ENCODE data around the gene C17orf75.

Gene C17orf75

GRCh38 chr17:32307658-32308057 lies 34.3 kb downstream of the C17orf75 start:
- peaks cover 35% of the 10 kb centered on the region for H3K4me1 Mint-ChIP-seq (ENCODE audit: low read depth)
- peaks cover 23% of the 10 kb centered on the region for H3K27me3 Mint-ChIP-seq
- no peak overlapping the region for H3K4me3 Mint-ChIP-seq
- H3K9me3 Mint-ChIP-seq = no peaks in the 10 kb centered on the region
- H3K36me3 Mint-ChIP-seq (ENCODE audit: low read depth) = peaks cover 84% of the 10 kb centered on the region
- H3K27ac Mint-ChIP-seq = no peak overlapping the region
- intact Hi-C loops (cut with micrococcal nuclease) = no loop called here

GRCh38 chr17:32305049-32305448 lies 36.9 kb downstream of the C17orf75 start:
- intact Hi-C loops (cut with micrococcal nuclease) = no loop called here
- Mint-ChIP-seq H3K4me1 (ENCODE audit: low read depth) (peaks cover 27% of the 10 kb centered on the region), H3K9me3 (no peaks in the 10 kb centered on the region), H3K27me3 (peaks cover 16% of the 10 kb centered on the region), H3K36me3 (ENCODE audit: low read depth) (peaks cover 81% of the 10 kb centered on the region), H3K27ac (no peak overlapping the region), H3K4me3 (no peak overlapping the region)

- Mint-ChIP-seq H3K36me3 (ENCODE audit: low read depth) (peaks cover 81% of the 10 kb centered on the region), H3K9me3 (no peaks in the 10 kb centered on the region), H3K27ac (peak overlapping the region; percentile 12), H3K27me3 (peaks cover 16% of the 10 kb centered on the region), H3K4me1 (ENCODE audit: low read depth) (peaks cover 33% of the 10 kb centered on the region), H3K4me3 (no peak overlapping the region)
- intact Hi-C loops (cut with micrococcal nuclease) = no loop called here
Measured at GRCh38 chr17:32303781-32304288, 38.1 kb downstream of the C17orf75 start.

GRCh38 chr17:32302860-32303649 lies 38.9 kb downstream of the C17orf75 start:
- Mint-ChIP-seq H3K27ac (no peak overlapping the region), H3K9me3 (no peaks in the 10 kb centered on the region), H3K4me1 (ENCODE audit: low read depth) (peaks cover 34% of the 10 kb centered on the region), H3K36me3 (ENCODE audit: low read depth) (peaks cover 81% of the 10 kb centered on the region), H3K4me3 (no peak overlapping the region), H3K27me3 (peaks cover 14% of the 10 kb centered on the region)
- intact Hi-C loops (cut with micrococcal nuclease) = no loop called here

- H3K27me3 Mint-ChIP-seq = peaks cover 10% of the 10 kb centered on the region
- H3K4me3 Mint-ChIP-seq = no peak overlapping the region
- intact Hi-C loops (cut with micrococcal nuclease) = no loop called here
- peaks cover 77% of the 10 kb centered on the region for H3K36me3 Mint-ChIP-seq (ENCODE audit: low read depth)
- H3K9me3 Mint-ChIP-seq = no peaks in the 10 kb centered on the region
- no peak overlapping the region for H3K27ac Mint-ChIP-seq
- H3K4me1 Mint-ChIP-seq (ENCODE audit: low read depth) = peaks cover 28% of the 10 kb centered on the region
Measured at GRCh38 chr17:32302037-32302436, 39.9 kb downstream of the C17orf75 start.

- Mint-ChIP-seq H3K4me3 (no peak overlapping the region), H3K27ac (no peak overlapping the region), H3K4me1 (ENCODE audit: low read depth) (peaks cover 19% of the 10 kb centered on the region), H3K9me3 (no peaks in the 10 kb centered on the region), H3K36me3 (ENCODE audit: low read depth) (peaks cover 54% of the 10 kb centered on the region), H3K27me3 (peaks cover 7% of the 10 kb centered on the region)
- intact Hi-C loops (cut with micrococcal nuclease) = no loop called here
Measured at GRCh38 chr17:32299580-32300164, 42.3 kb downstream of the C17orf75 start.

GRCh38 chr17:32298721-32299579 lies 43.0 kb downstream of the C17orf75 start:
- no peaks in the 10 kb centered on the region for H3K9me3 Mint-ChIP-seq
- H3K36me3 Mint-ChIP-seq (ENCODE audit: low read depth) = peaks cover 49% of the 10 kb centered on the region
- H3K4me3 Mint-ChIP-seq = no peak overlapping the region
- intact Hi-C loops (cut with micrococcal nuclease) = no loop called here
- peaks cover 15% of the 10 kb centered on the region for H3K4me1 Mint-ChIP-seq (ENCODE audit: low read depth)
- H3K27me3 Mint-ChIP-seq = peaks cover 5% of the 10 kb centered on the region
- no peak overlapping the region for H3K27ac Mint-ChIP-seq

GRCh38 chr17:32298298-32298697 lies 43.7 kb downstream of the C17orf75 start:
- intact Hi-C loops (cut with micrococcal nuclease) = no loop called here
- H3K9me3 Mint-ChIP-seq = no peaks in the 10 kb centered on the region
- no peak overlapping the region for H3K27ac Mint-ChIP-seq
- peaks cover 3% of the 10 kb centered on the region for H3K27me3 Mint-ChIP-seq
- peaks cover 44% of the 10 kb centered on the region for H3K36me3 Mint-ChIP-seq (ENCODE audit: low read depth)
- H3K4me3 Mint-ChIP-seq = no peak overlapping the region
- peaks cover 12% of the 10 kb centered on the region for H3K4me1 Mint-ChIP-seq (ENCODE audit: low read depth)

- no peak overlapping the region for H3K4me3 Mint-ChIP-seq
- peaks cover 12% of the 10 kb centered on the region for H3K4me1 Mint-ChIP-seq (ENCODE audit: low read depth)
- intact Hi-C loops (cut with micrococcal nuclease) = no loop called here
- no peaks in the 10 kb centered on the region for H3K9me3 Mint-ChIP-seq
- H3K27me3 Mint-ChIP-seq = peaks cover 4% of the 10 kb centered on the region
- peaks cover 40% of the 10 kb centered on the region for H3K36me3 Mint-ChIP-seq (ENCODE audit: low read depth)
- no peak overlapping the region for H3K27ac Mint-ChIP-seq
Measured at GRCh38 chr17:32297860-32298259, 44.1 kb downstream of the C17orf75 start.

GRCh38 chr17:32297424-32297823 lies 44.5 kb downstream of the C17orf75 start:
- Mint-ChIP-seq H3K4me1 (ENCODE audit: low read depth) (peaks cover 12% of the 10 kb centered on the region), H3K4me3 (no peak overlapping the region), H3K27ac (no peak overlapping the region), H3K9me3 (no peaks in the 10 kb centered on the region), H3K36me3 (ENCODE audit: low read depth) (peaks cover 35% of the 10 kb centered on the region), H3K27me3 (peaks cover 8% of the 10 kb centered on the region)
- intact Hi-C loops (cut with micrococcal nuclease) = no loop called here

- H3K4me3 Mint-ChIP-seq = no peak overlapping the region
- intact Hi-C loops (cut with micrococcal nuclease) = no loop called here
- no peaks in the 10 kb centered on the region for H3K36me3 Mint-ChIP-seq (ENCODE audit: low read depth)
Measured at GRCh38 chr17:32292094-32292493, 49.9 kb downstream of the C17orf75 start.

GRCh38 chr17:32289471-32290070 lies 52.4 kb downstream of the C17orf75 start:
- no peak overlapping the region for H3K4me3 Mint-ChIP-seq
- peaks cover 46% of the 10 kb centered on the region for H3K27me3 Mint-ChIP-seq
- no peaks in the 10 kb centered on the region for H3K9me3 Mint-ChIP-seq
- intact Hi-C loops (cut with micrococcal nuclease) = no loop called here
- no peaks in the 10 kb centered on the region for H3K36me3 Mint-ChIP-seq (ENCODE audit: low read depth)
- H3K4me1 Mint-ChIP-seq (ENCODE audit: low read depth) = peaks cover 47% of the 10 kb centered on the region
- H3K27ac Mint-ChIP-seq = no peak overlapping the region

More at GRCh38 chr17:32292094-32292493, 49.9 kb downstream of the C17orf75 start:
- Mint-ChIP-seq H3K9me3 (no peaks in the 10 kb centered on the region), H3K4me1 (ENCODE audit: low read depth) (peaks cover 25% of the 10 kb centered on the region), H3K27me3 (peaks cover 23% of the 10 kb centered on the region), H3K27ac (no peak overlapping the region)

GRCh38 chr17:32288615-32289014 lies 53.4 kb downstream of the C17orf75 start:
- Mint-ChIP-seq H3K4me3 (no peak overlapping the region), H3K36me3 (ENCODE audit: low read depth) (no peaks in the 10 kb centered on the region), H3K9me3 (no peaks in the 10 kb centered on the region), H3K27me3 (peaks cover 55% of the 10 kb centered on the region), H3K27ac (no peak overlapping the region), H3K4me1 (ENCODE audit: low read depth) (peaks cover 55% of the 10 kb centered on the region)
- intact Hi-C loops (cut with micrococcal nuclease) = no loop called here

Measured in dendritic cell treated with granulocyte-macrophage colony-stimulating factor and Interleukin-4, amounts not matched to agents 40 ng/mL and 50 ng/mL, for 4 days (primary cell).